Measurements from ENCODE around the gene LTF.
"Not testable (repeated sequence)": the region's sequence is repeated elsewhere in the genome, so short reads cannot be mapped to it uniquely, and the experiment has no call there.

- TF ChIP-seq ZNF530 (tag by site-specific recombination; IDR thresholded peaks at IDR 0.05; ENCODE audit: low read depth); PBX3 (CRISPR knock-in tag; IDR thresholded peaks at IDR 0.05); ZNF26 (tag by site-specific recombination; IDR thresholded peaks at IDR 0.05); ZNF426 (tag by site-specific recombination; IDR thresholded peaks at IDR 0.05); ZNF24 (tag by site-specific recombination; IDR thresholded peaks at IDR 0.05): not testable (repeated sequence)
These were observed 37.3 kb downstream of the LTF start for GRCh38 chr3:46427404-46427803.
